LNCaP clone FGC (cell line): Measurements from ENCODE around the gene PLD5.

Experiments
- DNase-seq: peaks from one replicate; pipeline ENCODE4 v3.0.0-alpha.2; 2011; ENCODE audit warnings: low read depth
- H3K4me3 ChIP-seq: 2 replicates; pipeline ENCODE4 v1.5.1; 2011; ENCODE audit warnings: mild to moderate bottlenecking, low read depth, low read length, control low read depth
- TF ChIP-seq, protein P1 (sequence below): IDR thresholded peaks from 2 replicates; pipeline ENCODE4 v1.5.1; 2012; ENCODE audit warnings: mild to moderate bottlenecking; ENCODE audit not compliant: control insufficient read depth, insufficient read depth; ENCODE audit errors: extremely low read depth

The PLD5 gene

DNA sequence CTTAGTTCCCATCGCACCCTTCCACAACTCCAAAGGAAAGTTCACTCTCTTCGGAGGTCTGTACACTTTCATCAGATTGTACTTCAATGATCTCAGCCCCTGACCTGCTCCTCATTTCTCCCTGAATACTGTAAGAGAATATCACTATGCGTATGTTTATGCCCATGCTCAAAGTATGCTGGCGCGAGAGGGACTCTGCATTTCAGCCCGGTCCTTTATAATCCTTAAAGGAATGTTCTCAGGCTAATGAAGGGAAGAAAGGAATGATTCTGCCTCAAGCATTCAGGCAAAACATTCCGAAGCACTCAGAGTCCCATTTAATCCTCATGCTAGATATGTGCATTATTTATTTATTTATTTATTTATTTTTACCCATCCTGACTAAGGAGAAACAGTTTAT is 76.8 kb downstream of the PLD5 start:
- DNase-seq: no peak
- no peak overlapping the region for H3K4me3 ChIP-seq
- TF ChIP-seq, protein P1, sequence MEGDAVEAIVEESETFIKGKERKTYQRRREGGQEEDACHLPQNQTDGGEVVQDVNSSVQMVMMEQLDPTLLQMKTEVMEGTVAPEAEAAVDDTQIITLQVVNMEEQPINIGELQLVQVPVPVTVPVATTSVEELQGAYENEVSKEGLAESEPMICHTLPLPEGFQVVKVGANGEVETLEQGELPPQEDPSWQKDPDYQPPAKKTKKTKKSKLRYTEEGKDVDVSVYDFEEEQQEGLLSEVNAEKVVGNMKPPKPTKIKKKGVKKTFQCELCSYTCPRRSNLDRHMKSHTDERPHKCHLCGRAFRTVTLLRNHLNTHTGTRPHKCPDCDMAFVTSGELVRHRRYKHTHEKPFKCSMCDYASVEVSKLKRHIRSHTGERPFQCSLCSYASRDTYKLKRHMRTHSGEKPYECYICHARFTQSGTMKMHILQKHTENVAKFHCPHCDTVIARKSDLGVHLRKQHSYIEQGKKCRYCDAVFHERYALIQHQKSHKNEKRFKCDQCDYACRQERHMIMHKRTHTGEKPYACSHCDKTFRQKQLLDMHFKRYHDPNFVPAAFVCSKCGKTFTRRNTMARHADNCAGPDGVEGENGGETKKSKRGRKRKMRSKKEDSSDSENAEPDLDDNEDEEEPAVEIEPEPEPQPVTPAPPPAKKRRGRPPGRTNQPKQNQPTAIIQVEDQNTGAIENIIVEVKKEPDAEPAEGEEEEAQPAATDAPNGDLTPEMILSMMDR: no peak

DNA sequence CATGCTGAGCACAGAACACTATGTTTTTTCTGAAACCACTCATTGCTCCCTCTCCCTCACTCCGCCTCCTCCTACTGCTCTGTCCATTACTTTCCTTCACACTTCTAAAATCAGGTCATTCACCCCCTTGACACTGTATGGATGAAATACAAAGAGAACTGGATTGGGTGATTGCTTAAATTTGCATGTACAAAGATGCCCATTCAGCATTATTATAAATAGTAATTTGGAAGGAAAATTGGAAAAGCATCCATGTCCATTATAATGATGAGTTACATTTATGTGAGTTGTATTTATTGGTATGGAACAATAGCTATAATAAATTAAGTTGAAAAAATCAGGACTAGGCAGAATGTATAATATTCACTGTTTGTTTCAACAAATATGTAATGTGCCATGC is 83.7 kb downstream of the PLD5 start:
- TF ChIP-seq, protein P1: no peak
- no peak for DNase-seq
- H3K4me3 ChIP-seq: no peak overlapping the region

DNA sequence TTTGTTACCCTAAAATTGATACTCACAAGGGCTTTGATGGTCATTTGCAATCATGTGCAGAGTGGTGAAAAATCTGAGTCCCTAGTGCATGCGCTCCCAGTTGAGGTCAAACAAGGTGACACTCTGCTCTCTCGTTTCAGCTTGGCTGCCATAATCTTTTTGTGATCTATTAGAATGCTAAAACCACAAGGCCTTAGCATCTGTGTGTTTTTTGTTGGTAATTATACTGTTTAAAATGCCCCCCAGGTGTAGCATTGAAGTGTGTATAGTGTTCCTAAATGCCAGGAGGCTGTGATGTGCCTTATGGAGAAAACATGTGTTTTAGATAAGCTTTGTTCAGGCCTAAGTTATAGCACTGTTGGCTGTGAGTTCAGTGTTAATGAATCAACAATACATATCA is 89.3 kb downstream of the PLD5 start:
- no peak overlapping the region for H3K4me3 ChIP-seq
- TF ChIP-seq, protein P1: no peak
- no peak for DNase-seq

DNA sequence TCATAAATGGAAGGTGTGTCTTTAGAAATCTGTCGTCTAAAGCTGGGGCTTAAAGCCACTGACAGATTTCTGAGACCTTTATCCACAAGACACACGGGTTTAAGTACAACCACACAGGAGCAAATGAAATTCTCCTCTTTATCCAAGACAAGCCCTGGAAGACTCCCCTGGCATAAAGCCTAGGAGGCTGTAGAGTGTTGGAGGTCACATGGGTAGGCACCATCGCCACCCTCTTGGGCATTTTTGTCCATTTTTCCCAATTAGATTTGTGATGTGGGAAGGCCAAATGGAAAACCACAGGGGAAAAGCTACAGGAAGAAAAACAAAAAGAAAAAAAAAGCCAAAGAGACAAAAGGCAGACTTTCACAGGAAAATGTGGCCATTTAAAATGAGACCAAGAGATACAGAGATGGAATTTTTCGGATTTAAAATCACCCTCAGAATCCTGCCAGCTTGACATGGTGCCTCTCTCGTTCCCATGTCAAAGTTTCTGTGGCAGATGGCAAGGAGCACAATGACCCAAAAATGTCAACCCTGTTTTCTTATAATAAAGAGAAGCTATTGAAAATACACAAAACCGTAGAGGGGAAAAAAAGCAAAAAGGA is 91.9 kb downstream of the PLD5 start:
- DNase-seq: no peak
- TF ChIP-seq, protein P1: no peak
- no peak overlapping the region for H3K4me3 ChIP-seq

DNA sequence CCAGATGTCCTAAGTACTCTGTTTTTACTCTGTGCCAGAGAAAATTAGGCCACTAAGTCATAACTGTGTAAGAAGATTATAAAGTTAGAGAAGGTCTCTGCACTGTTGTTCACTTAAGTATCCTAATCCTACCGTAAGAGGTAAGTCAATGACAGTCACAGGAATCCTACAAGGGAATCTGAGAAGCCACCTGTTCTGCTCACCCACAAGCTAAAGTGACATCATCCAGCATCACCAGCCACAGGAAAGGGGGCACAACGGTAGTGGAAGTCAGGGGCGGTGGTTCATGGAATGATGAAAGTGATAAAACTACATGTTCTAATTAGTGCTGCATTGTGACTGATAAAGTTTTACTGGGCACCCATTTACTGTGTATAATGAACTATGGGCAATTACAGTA is 92.7 kb downstream of the PLD5 start:
- no peak overlapping the region for H3K4me3 ChIP-seq
- TF ChIP-seq, protein P1: no peak
- DNase-seq: no peak

DNA sequence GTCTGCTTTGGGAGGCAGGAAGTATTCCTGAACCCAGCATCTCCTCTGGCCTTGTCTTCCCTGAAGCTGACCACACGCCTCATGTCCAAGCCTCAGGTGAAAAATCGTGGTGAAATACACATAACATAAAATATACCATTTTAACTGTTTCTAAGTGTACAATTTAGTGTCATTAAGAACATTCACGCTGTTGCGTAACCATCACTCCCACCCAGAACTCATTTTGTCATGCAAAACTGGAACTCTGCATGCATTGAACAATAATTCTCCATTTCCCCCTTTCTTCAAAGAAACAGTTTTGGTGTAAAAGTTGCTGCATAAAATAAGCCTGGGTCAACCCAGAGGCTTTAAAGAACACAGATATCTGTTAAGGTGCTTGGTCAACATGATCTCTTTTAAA is 93.5 kb downstream of the PLD5 start:
- TF ChIP-seq, protein P1: no peak
- H3K4me3 ChIP-seq: no peak overlapping the region
- no peak for DNase-seq
